HuH-7.5 (cell line): ENCODE measurements around the gene KCTD10.
A peak's percentile ranks its signal among the peaks of the same experiment; 100 is the strongest.

Source experiments
- DNase-seq: peaks from one replicate; pipeline ENCODE4 v3.0.0; 2011; ENCODE audit warnings: low spot score

The KCTD10 gene

DNA sequence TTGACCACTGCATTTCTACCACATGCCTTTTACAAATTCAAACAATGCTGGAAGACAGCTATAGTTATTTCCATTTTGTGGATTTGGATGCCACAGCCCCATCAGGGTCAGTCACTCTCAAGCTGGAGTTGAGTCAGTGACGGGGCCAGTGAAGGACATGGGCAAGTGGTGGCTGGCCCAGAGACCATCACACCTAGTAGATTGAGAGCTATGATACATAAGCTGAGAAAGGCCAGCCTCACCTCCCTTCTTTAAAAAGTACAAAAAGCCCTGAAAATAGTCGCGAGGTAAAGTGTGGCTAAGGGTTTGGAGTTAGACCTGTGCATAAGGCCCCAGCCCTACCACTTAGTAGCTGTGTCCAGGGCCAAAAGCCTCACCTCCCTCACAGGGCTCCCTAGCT, 4.1 kb downstream of the KCTD10 start:
- DNase-seq = no peak

DNA sequence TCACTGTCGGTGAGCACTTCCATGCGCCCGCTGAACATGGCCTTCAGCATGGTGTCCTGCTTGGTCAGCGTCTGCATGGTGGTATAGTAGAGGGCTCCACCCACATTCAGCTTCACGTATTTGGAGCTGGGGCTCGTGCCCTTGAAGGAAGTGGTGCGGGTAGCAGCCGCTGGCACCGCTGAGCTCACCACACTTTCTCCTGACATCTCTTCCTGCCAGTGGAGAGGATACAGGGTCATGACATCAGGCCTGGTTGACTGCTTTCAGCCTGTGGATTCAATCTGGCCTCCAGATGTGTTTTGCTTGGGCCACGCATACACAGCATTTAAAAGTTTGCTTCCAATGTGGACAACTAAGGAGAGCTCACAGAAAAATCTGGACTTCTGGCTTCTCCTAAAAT, 7.6 kb downstream of the KCTD10 start:
- no peak for DNase-seq

DNA sequence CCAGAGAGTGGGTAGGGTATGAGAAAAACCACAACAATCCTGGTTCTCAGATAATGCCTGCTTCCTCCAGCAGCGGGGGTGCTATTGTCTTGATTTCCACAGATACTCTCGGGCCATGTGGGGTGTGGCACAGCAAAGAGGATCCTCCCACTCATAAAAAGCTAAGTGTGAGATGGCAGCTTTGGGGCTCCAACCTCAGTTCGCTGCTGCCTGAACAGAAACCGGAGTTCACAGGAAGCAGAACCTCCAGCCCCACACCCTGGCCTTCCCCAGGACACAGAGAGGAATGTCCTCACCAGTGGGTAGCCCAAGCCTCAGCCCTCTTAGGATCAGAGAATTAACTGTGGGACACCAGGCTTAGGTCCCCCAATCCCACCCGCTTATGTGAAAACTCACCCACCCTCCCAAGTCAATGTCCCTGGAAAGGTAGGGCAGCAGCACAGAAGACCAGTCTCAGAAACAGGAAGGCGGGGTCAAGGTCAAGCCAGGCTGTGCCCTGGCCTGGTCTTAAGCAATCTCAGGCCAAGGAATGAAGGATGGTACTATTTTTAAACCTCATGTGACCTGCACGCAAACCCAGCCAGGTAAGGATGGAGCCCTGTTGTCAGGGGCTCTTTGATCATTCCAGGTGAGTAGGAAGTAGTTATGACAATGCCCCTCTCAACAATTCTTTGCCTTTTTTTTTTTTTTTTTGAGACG, 9.0 kb downstream of the KCTD10 start:
- DNase-seq = no peak

DNA sequence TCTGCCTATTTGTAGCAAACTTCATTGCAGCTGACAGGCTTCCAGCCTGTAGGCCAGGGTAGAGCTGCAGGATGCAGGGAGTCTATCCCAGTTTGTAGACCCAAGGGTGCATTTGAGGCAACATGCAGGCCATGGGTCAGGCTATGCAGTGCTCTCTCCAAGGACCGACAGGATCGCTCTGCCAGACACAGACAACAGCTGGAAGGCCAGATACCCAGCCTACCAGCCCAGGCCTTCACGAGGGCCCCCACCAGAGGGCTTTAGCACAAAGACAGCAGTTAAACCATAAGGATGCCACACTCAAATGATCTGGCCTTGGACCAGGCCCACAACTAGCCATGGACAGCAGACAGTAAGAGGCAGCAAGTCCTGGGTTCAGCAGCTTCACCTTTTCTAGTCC, 10.3 kb downstream of the KCTD10 start:
- DNase-seq = no peak

DNA sequence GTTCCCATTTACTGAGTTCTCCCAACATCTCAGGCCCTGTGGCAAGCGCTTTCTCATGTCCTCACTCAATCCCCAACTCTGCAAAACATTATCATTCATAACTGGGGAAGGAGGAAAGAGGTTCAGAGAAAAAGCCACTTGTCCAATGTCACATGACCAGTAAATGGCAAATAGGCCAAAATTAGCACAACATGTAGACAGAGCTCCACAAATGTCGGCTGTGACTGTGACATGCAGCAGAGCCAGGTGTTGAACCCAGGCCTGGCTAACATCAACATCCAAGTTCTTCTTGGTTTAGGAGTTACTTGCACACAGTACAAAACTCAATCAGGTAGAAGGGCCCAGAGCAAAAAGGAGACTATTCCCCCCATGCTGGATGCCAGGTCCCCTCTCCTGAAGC, 10.8 kb downstream of the KCTD10 start:
- DNase-seq = no peak

DNA sequence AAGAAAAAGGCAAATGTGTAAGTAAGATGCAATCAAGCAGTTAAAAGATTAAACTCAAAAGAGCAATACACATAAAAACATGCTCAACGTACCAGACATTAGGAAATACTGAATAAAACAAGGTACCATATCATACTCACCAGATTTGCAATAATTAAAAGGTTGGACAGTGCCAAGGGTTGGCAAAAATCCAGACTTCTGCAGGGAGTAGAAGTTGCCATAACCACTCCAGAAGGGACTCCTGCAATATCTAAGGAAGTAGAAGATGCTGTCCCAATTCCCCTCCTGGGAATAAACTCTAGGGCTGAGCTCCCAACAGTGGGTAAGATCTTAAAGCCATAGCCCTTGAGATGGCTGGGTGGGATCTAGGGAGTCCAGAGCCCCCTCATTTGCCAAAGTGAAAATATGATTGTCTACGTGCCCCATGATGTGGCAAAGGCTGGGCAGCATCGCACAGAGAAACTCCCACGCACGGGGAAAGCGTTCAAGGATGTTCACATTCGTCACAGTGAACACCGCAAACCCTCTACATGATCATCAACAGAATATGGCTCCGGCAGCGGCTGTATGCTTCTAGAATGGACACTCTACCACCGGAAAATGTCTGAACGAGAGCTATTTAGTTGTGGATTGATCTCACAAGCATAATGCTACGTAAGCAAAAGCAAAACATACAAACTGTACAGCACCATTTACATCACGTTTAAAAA, 12.3 kb downstream of the KCTD10 start:
- no peak for DNase-seq

DNA sequence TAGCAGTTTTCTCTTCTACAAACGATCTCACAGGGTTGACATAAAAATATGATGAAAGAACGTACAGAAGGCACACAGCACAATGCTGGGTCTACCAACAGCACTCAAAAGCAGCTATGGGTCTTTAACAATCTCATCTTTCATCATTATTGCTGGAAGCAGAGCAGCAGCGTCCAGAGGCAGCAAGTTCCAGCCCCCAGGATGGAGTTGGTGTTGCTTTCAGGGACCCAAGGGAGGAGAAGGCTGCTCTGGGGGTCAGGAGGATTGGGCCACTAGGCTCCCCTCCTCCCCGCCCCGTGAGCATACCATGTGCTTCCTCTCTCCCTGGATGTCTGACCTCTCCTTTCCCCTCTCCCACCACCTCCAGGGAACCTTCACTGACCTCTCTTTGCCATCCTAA, 13.3 kb downstream of the KCTD10 start:
- no peak for DNase-seq

DNA sequence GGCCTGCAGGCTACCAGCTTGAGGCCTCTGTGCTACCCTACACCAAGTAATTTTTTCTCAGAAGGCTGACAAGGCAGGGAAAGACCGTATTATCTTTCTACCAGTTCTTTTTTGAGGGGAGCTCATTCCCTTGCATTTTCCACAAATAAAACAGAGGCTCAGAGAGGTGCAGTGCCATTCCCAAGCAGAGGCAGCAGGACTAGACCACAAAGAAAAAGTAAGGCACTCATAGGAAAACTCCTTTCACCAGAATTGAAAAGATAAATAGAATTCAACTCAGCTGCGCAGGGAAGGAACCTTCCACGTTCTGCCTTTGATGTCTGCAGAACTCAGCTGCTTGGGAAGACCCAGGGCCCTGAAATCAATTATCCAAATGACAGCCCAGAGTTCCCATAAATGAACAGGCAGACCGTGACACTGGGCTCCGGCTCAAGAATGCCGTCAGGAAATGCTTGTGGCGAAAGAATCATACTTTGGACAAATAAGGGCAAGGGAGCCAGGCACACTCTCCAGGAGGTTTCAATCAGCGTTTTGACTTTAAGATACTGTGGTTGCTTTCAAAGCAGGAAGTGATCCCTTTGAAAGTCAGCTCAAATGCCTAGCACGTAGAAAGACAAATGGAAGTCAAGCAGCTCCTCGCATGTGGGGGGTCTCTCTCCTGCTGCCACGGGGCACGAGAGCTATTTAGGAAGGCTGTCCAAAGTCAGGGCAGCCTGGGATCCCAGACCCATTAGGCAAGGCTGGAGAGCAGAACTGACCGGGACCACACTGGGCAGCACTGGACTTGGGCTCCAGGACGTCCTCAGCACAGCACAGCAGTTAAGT, 14.0 kb downstream of the KCTD10 start:
- DNase-seq = no peak

DNA sequence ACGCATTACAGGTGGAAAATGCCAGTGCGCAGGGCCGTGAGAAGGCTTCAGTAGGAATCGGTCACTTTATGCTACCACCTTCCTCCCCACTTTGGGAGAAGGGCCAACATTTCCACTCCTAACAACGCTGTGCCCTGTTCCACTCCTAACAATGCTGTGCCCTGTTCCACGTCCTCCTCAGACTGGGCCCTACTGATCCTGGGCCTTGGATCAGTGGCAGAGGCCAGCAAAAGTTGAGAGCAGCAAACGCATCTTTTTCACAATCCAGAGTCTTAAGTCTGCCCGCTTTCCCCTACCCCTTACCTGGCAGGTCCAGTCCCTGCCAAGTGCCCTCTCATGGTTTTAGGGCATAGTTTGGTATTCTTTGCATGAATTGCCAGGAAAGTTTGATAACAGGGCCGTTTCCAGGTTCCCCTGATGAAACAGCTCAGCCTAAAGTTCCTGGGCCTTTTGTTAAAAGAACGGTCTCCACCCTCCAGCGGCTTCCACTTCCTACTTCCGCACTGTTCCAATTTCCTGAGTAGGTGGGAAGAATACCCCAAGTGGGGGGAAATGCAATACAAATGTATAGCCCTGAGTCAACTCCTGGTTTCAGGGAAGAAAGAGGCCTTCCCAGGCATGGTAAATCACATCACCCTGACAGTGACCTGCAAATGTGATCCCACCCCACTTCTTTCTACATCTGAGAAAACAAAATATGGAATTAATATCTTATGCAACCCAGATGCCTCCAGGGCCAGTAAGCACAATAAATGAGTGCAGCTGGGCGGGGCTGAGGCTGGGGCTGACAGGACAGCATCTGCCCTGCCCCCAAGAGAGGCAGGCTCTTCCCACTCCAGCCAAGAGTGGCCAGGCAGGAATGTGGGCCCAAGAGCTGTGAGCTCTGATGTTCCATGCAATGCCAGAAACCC, 15.0 kb downstream of the KCTD10 start:
- peak; percentile 30 for DNase-seq

DNA sequence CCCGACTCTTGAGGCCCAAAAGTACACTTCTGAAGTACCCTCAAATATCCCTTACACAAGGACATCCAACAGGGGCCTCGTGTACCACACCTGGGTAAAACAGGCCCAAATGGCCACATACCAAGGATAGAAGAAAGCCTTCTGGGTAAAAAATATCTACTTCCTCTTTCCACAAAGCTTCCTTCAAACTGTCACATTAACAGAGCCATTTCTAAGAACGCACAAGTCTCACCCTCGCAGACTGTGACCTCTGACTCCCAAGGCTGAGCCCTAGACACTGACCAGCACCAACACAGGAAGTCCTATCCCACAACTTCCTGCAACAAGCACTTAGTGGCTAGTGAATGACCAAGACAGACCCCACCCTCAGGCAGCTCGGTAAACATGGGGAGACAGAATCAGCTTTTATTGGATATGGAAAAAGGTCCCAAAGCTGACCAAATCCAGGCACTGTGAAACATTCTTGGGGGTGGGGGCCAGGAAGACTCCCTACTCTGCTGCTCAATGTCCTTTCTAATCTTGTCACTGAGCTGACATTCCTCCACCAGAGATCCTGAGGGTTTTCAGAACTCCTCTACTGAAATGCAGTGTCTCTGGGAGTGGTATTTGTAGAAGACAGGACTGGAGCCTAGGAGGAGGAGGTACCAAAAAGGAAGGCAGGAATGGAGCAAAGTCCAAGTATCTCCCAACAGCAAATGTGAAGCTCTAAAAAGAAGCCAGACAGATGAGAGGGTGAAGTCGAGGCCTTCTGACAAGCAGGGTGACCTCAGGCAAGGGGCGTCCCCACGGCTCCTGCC, 15.9 kb downstream of the KCTD10 start:
- DNase-seq = peak; percentile 23

DNA sequence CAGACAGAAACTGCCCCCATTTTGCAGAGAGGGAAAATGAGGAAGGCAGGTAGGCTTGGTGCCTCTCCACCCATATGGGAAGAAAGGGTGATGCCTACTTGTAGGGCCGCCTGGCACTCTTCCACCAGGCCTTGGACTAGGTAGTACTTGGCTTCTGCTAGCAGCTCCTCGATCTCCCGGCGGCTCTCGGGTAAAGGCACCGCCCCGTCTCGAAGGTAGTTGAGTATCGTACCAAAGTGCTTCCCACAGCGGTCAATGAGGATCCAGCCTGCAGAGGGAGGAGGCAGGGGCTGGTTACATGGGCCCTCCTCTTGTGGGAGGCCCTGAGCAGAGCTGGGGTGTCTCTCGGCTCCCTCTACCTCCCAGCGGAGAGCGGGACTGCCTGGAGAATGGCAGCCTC, 16.6 kb downstream of the KCTD10 start:
- DNase-seq = no peak

DNA sequence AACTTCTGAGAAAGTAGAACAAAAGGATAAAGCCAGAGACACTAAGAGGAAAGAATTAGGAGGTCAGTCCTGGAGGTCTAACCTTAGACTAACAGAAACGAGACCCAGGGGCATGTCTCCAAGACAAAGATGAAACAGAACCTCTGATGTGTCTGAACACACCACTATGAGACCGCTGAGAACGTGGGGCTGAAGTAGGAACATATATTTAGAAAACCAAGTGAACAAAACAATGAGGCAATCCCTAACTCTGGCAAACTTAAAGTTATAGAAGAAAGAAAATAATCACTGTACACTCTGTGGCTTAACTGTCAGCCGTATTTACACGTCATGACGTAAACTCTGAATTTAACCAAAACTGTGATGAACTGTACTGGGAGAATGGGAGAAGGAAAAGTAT, 17.9 kb downstream of the KCTD10 start:
- DNase-seq = no peak

DNA sequence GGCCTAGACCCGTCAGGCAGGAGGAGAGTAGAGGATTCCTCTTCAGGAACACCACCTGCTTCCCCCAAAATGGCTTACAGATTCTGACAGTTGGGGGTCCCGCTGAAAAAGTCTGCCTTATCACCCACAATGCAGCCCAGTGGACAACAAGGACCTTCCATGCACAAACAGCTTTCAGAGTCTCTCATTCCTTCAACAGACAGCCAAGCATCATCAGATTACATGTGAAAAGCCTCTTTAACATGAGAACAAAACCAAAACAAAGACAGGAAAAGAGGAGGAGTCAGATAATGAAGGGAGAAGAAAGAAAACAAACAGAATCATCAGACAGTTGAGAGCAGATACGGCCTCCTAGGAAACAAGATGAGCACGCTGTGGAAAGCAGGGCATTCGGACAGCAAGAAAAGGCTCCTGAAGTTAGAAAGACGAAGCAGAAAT, 18.3 kb downstream of the KCTD10 start:
- no peak for DNase-seq

DNA sequence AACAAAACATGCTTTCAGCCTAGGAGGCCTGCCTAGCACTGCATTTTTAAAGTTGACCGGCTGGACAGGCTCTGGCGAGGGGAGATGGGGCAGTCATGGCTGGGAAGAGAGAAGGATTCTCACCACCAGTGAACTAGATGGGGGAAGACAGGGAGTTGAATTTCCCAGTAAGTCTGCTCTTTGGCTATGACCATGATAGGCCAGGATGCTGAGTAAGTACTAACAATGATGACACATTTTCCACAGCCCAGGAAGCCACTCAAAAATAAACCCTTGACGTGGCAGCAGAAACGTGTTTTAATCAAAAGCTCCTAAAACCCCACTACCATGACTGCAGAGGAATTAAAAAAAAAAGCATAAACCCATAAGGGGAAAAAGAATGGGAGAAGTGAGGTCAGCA, 19.0 kb downstream of the KCTD10 start:
- DNase-seq = no peak

DNA sequence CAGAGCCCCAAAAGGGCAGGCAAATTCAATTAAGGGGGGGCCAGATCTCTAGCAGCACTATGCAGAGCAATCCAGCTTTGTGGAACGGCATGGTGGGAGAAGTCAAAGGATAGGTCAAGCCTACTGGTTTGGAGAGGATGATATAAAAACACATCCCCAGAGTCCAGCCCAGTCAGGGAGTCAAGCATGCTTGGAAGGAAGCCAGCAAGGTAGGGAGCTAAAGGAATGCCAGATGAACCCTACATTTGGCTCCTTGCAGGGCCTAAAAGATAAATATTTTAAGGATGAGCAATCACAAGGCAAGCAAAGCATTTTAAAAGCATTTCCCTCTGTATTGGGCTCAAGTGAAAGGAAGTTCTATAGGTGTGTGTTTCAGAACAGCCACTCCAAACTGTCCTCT, 21.4 kb downstream of the KCTD10 start:
- no peak for DNase-seq

DNA sequence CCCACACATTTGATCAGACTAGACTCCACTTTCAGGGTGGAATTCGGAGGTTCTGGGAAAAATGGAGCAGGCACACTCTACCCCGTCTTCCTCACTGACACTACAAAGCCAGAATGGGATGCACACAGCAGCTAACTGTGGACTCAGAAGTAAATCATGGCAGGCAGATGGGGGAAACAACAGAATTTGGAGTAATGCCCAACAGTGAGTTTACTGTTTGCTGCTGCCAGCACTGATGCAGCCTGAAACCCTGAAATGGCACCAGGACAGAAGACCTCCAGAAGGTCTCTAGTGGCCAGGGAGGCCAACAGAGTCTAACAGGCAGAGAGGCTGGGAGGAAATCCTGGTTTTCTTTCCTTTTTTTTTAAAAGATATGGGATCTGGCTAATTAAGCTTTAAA, 24.6 kb downstream of the KCTD10 start:
- DNase-seq = no peak

DNA sequence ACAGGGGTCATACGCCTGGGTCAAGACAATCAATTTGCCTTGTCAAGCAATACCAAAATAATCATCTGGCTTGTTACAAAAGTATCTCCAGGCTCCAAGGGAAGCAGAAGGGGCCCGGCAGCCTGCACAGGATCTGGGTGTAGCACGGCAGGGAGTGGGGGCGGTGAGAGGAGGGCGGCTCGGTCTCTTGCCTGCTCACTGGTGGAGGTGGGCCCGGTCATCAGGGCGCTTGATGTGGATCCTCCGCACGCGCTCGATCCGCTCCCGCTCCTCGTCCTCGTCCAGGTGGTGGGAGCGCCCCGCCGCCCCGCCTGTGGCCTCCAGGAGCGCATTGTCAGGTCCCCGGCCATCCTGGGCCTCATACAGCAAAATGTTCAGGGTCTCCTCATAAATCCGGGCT, 25.7 kb downstream of the KCTD10 start:
- DNase-seq = no peak

DNA sequence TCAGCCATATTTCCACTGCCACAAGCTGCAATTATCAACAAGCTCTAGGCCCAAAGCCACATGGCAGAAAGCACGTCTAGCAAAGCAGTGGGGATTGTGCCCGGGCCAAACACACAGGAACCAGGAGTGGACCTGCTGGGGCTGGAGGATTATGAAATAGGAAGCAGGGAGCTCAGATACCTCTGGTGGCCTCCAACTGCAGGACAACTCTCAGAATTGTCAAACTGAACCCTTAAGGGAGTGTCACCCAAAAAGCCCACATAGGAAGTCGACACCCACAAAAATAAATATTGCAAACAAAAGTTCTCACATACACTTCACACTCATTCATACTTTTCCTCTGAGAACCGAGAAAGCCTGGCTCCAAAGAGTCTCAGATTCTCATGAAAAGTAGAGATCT, 26.1 kb downstream of the KCTD10 start:
- no peak for DNase-seq

DNA sequence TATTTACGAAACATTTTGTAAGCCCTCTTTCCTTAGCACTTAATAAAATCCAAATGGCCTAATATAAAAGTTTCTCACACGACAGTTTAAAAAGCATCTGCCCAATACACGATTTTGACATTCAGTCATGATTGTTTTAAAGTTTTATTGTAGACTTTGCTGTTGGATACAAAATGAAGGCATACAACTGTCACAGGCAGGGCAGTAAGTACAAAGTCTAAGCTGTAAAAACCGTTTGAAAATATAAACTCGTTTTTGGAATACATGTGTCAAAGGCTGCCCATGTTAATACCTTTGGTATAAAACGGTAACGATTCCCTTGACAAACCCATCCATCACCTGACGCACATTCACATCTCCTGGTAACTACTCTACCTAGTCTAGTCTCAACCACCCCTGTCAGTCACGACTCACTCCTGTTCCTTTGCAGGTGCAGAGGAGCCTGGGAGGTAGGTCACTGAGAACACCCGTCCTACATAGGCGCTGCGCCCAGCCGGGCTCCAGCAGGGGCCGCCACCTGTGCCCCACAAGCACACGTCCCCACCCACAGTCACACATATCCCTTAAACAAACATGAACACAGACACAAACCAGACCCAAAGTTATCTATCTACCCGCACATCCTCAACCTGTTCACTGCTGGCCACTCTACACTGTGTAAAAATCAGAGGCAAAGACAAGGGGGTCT, 27.1 kb downstream of the KCTD10 start:
- DNase-seq = peak; percentile 33

DNA sequence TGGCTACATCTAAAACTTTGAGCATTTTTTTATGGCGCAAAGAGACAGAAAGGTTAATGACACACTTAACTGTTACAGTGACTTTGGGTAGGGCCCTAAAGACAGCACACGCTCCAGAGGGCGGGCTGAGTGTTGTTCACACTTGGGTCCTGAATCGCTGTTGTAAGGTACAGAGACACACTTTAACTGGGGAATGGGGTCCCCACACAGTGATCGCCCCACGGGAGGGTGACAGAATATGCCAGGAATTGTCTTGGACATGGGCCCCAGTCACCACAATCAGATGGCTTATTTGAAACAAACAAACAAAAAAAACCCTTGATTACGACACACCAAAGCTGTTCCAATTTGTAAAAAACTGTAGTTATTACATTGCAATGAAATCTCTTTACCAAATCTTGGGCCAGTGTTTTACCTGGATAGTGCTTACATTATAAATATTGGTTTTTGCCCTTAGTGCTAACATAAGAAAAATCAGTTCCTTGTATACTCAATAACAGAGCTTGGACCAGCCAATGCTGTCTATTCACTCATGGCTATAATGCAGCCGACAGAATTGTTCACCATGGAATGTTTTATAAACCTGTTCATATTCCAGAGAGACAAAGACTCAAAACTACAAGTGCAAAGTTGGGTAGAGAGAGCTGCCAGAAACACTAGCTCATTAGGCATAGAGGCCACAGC, 28.3 kb downstream of the KCTD10 start:
- DNase-seq = no peak
